HAP-1 (cell line): ENCODE data around the gene FOXN3.

Source experiments
- DNase-seq, 2 experiments: peaks; one replicate each; pipeline ENCODE4 v3.0.0-alpha.2; 2016 to 2020; ENCODE audit warnings: low spot score in 2 of 2
- H3K27me3 ChIP-seq: fragments of 250-450 bp; sonication (Bioruptor Pico); 2 replicates; pipeline ENCODE4 v1.5.1; 2020; ENCODE audit warnings: low read depth, mild to moderate bottlenecking, moderate library complexity
- H3K36me3 ChIP-seq: fragments of 250-450 bp; sonication (Bioruptor Pico); replicated peaks from 2 replicates; pipeline ENCODE4 v1.5.1; 2020; ENCODE audit warnings: mild to moderate bottlenecking
- H3K4me1 ChIP-seq: fragments of 250-450 bp; sonication (Bioruptor Pico); 2 replicates; pipeline ENCODE4 v1.5.1; 2020; ENCODE audit warnings: mild to moderate bottlenecking
- H3K4me3 ChIP-seq: fragments of 250-450 bp; sonication (Bioruptor Pico); 2 replicates; pipeline ENCODE4 v1.5.1; 2020; ENCODE audit warnings: mild to moderate bottlenecking, moderate library complexity
- H3K9me3 ChIP-seq: fragments of 250-450 bp; sonication (Bioruptor Pico); 2 replicates; pipeline ENCODE4 v1.5.1; 2020; ENCODE audit warnings: mild to moderate bottlenecking, moderate library complexity
- in situ Hi-C: fragments of 300-500 bp; cut with MboI; formaldehyde crosslinking; loops from 3 replicates; pipeline ENCODE4 v1.14.3; 2020; ENCODE audit warnings: low sequenced_read_pairs, inconsistent platforms, mixed read lengths

The FOXN3 gene

DNA sequence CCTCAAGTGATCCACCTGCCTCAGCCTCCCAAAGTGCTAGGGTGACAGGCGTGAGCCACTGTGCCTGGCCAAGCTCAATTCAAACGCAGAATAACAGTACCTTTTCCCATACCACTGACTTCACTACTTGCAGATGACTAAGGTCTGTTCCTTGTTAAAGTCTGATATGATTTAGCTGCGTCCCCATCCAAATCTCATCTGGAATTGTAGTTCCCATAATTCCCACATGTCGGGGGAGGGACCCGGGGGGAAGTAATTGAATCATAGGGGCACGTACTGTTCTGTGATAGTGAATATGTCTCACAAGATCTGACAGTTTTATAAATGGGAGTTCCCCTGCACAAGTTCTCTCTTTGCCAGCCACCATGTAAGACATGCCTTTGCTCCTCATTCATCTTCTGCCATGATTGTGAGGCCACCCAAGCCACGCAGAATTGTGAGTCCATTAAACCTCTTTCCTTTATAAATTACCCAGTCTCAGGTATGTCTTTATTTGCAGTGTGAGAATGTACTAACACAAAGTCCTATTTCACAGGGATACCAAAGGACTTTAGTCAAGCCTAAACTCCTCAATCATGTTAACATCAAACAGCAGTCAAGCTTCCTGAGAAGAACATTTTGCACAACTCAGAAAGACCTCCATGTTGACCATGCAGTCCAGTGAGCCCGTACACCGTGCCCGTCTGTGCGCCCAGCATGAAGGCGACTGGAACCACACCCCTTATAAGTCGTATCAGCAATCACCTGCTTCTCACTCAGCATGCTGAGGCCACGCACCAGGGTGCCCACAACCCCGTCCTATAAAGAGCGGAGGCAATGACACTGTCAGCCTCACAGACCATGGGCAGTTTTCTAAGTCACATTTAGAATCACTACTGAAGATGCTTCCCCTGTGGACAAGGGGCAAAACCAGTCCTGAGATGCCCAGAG lies 36.9 kb downstream of the FOXN3 start:
- Histone ChIP-seq H3K4me3 (no peak overlapping the region), H3K9me3 (no peaks in the 10 kb centered on the region), H3K27me3 (no peaks in the 10 kb centered on the region), H3K4me1 (no peaks in the 10 kb centered on the region), H3K36me3 (no peaks in the 10 kb centered on the region)
- DNase-seq, result no peak
- in situ Hi-C loops, result no loop called here

GRCh38 chr14:89379006-89379405 lies 38.0 kb downstream of the FOXN3 start:
- in situ Hi-C loops, result no loop called here

GRCh38 chr14:89378119-89378518 lies 38.9 kb downstream of the FOXN3 start:
- H3K36me3 ChIP-seq, result no peaks in the 10 kb centered on the region

More at GRCh38 chr14:89379006-89379405, 38.0 kb downstream of the FOXN3 start:
- no peaks in the 10 kb centered on the region for H3K27me3 ChIP-seq
- no peaks in the 10 kb centered on the region for H3K36me3 ChIP-seq
- H3K9me3 ChIP-seq, result no peaks in the 10 kb centered on the region
- H3K4me1 ChIP-seq, result no peaks in the 10 kb centered on the region
- DNase-seq, result no peak
- H3K4me3 ChIP-seq, result no peak overlapping the region

DNA sequence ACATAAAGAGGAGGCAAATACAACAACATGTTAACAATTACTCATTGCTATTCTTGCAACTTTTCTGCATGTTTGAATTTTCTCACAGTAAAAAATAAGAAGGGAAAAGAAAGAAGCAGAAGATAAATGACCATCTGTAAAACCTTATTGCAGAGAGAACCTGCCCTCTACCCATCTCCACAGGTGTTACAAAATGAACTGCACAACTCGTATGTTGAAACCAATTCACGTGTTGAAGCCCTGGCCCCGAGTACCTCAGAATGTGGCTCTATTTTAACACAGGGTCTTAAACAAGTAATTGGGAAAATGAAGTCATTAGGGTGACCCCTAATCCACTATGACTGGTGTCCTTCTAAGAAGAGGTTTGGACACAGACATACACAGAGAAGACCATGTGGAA lies 39.5 kb downstream of the FOXN3 start:
- H3K4me3 ChIP-seq, result no peak overlapping the region
- in situ Hi-C loops, result no loop called here
- no peaks in the 10 kb centered on the region for H3K27me3 ChIP-seq
- no peaks in the 10 kb centered on the region for H3K4me1 ChIP-seq
- no peaks in the 10 kb centered on the region for H3K36me3 ChIP-seq
- H3K9me3 ChIP-seq, result no peaks in the 10 kb centered on the region
- DNase-seq, result no peak

More at GRCh38 chr14:89378119-89378518, 38.9 kb downstream of the FOXN3 start:
- Histone ChIP-seq H3K4me3 (no peak overlapping the region), H3K27me3 (no peaks in the 10 kb centered on the region), H3K9me3 (no peaks in the 10 kb centered on the region), H3K4me1 (no peaks in the 10 kb centered on the region)
- DNase-seq, result no peak
- in situ Hi-C loops, result no loop called here

DNA sequence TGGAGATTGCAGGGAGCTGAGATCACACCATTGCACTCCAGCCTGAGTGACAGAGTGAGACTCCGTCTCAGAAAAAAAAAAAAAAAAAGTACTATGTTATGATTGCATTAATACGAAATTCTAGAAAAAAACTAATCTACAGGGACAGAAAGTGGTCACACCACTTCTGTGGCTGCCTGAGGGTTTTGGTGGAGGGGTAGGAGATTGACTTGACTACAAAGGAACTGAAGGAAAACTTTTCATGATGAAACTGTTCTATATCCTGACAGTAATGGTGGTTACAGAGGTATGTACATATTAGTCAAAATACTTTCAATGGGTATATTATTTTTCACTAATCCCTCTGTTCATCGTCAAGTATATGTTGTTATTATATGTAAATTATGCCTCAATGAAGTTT lies 42.1 kb downstream of the FOXN3 start:
- no peak for DNase-seq
- no peaks in the 10 kb centered on the region for H3K4me1 ChIP-seq
- no peaks in the 10 kb centered on the region for H3K27me3 ChIP-seq
- in situ Hi-C loops, result no loop called here
- H3K36me3 ChIP-seq, result no peaks in the 10 kb centered on the region
- no peaks in the 10 kb centered on the region for H3K9me3 ChIP-seq
- no peak overlapping the region for H3K4me3 ChIP-seq

- H3K27me3 ChIP-seq, result no peaks in the 10 kb centered on the region
- DNase-seq, result no peak
- no peaks in the 10 kb centered on the region for H3K36me3 ChIP-seq
- H3K9me3 ChIP-seq, result no peaks in the 10 kb centered on the region
- H3K4me1 ChIP-seq, result no peaks in the 10 kb centered on the region
- in situ Hi-C loops, result no loop called here
- H3K4me3 ChIP-seq, result no peak overlapping the region
Observed at GRCh38 chr14:89373185-89373584, 43.8 kb downstream of the FOXN3 start.

- Histone ChIP-seq H3K4me1 (no peaks in the 10 kb centered on the region), H3K9me3 (no peaks in the 10 kb centered on the region), H3K27me3 (no peaks in the 10 kb centered on the region), H3K4me3 (no peak overlapping the region), H3K36me3 (no peaks in the 10 kb centered on the region)
- in situ Hi-C loops, result no loop called here
- DNase-seq, result no peak
Observed at GRCh38 chr14:89372512-89372883, 44.5 kb downstream of the FOXN3 start.

GRCh38 chr14:89371585-89372511 lies 45.2 kb downstream of the FOXN3 start:
- Histone ChIP-seq H3K4me3 (no peak overlapping the region), H3K36me3 (no peaks in the 10 kb centered on the region), H3K4me1 (no peaks in the 10 kb centered on the region), H3K9me3 (no peaks in the 10 kb centered on the region), H3K27me3 (no peaks in the 10 kb centered on the region)
- in situ Hi-C loops, result no loop called here
- DNase-seq, result no peak

GRCh38 chr14:89370781-89371180 lies 46.3 kb downstream of the FOXN3 start:
- H3K4me1 ChIP-seq, result no peaks in the 10 kb centered on the region
- no peaks in the 10 kb centered on the region for H3K9me3 ChIP-seq
- DNase-seq, result no peak
- H3K4me3 ChIP-seq, result no peak overlapping the region
- no peaks in the 10 kb centered on the region for H3K36me3 ChIP-seq
- H3K27me3 ChIP-seq, result no peaks in the 10 kb centered on the region
- in situ Hi-C loops, result no loop called here

DNA sequence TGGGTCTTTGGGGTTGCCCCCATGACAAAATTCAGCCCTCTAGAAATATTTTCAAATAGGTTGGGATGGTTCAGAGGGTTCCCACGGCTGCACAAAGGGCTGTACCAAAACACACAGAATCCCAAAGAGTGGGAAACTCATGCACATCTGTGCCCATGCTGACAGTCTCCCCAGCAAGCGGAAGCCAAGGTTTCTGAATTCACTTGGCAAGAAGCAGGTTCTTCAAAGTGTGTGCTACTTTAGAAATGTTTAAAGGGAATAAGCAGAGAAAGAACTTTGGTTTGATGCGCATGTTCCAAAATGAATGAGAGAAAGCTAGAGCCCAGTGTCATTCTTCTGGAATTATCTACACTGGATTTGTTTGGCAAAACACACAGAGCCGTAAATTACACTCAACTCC lies 46.7 kb downstream of the FOXN3 start:
- H3K36me3 ChIP-seq, result no peaks in the 10 kb centered on the region; the same call in 1 of the 2 replicates
- no peak overlapping the region for H3K4me3 ChIP-seq
- H3K4me1 ChIP-seq, result peaks cover 2% of the 10 kb centered on the region
- no peak for DNase-seq
- in situ Hi-C loops, result no loop called here
- no peaks in the 10 kb centered on the region for H3K27me3 ChIP-seq
- no peaks in the 10 kb centered on the region for H3K9me3 ChIP-seq

DNA sequence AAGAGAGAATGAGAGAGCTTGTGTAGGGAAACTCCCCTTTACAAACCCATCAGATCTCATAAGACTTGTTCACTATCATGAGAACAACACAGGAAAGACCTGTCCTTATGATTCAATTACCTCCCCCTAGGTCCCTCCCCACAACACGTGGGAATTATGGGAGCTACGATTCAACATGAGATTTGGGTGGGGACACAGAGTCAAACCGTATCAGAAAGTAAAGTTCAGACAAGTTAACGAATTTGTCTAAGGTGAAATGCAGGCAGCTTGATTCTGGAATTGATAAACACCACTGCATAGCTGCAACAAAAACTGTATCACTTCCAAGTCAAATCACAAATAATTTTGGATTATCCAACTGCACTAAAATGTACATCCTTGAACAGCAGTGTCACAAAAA lies 47.4 kb downstream of the FOXN3 start:
- Histone ChIP-seq H3K36me3 (no peaks in the 10 kb centered on the region; the same call in 1 of the 2 replicates), H3K4me1 (peaks cover 10% of the 10 kb centered on the region), H3K27me3 (no peaks in the 10 kb centered on the region), H3K4me3 (no peak overlapping the region), H3K9me3 (no peaks in the 10 kb centered on the region)
- in situ Hi-C loops, result no loop called here
- no peak for DNase-seq

GRCh38 chr14:89368490-89369477 lies 48.2 kb downstream of the FOXN3 start:
- in situ Hi-C loops, result no loop called here
- H3K4me1 ChIP-seq, result peaks cover 13% of the 10 kb centered on the region
- H3K27me3 ChIP-seq, result no peaks in the 10 kb centered on the region
- no peaks in the 10 kb centered on the region; the same call in 1 of the 2 replicates for H3K36me3 ChIP-seq
- H3K4me3 ChIP-seq, result no peak overlapping the region
- no peaks in the 10 kb centered on the region for H3K9me3 ChIP-seq
- DNase-seq, result no peak

DNA sequence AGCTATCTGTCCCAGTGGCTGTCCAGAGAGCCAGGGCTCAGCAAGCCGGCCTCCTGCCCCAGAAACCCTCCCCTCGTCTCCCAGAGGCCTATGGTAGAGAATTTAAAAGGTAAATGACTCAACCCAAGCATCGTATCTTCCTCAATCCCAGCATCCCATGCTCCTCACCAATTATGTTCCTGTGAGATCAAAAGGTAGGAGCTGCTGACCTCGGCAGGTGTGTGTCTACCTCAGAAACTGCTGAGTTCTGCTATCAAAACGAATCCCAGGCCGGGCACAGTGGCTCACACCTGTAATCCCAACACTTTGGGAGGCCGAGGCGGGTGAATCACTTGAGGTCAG lies 49.3 kb downstream of the FOXN3 start:
- H3K27me3 ChIP-seq, result no peaks in the 10 kb centered on the region
- in situ Hi-C loops, result no loop called here
- no peaks in the 10 kb centered on the region; the same call in 1 of the 2 replicates for H3K36me3 ChIP-seq
- no peaks in the 10 kb centered on the region for H3K9me3 ChIP-seq
- DNase-seq, result no peak
- H3K4me3 ChIP-seq, result no peak overlapping the region
- H3K4me1 ChIP-seq, result peaks cover 13% of the 10 kb centered on the region
